Suppressor macrophage treated with lipopolysaccharide for 4 hours (primary cell): Measurements from ENCODE around the gene SRP72.
"Not testable (repeated sequence)": the region's sequence is repeated elsewhere in the genome, so short reads cannot be mapped to it uniquely, and the experiment has no call there.

Experiments used
- DNase-seq: peaks from one replicate; pipeline ENCODE4 v3.0.0-alpha.2; 2020

The SRP72 gene, protein sequence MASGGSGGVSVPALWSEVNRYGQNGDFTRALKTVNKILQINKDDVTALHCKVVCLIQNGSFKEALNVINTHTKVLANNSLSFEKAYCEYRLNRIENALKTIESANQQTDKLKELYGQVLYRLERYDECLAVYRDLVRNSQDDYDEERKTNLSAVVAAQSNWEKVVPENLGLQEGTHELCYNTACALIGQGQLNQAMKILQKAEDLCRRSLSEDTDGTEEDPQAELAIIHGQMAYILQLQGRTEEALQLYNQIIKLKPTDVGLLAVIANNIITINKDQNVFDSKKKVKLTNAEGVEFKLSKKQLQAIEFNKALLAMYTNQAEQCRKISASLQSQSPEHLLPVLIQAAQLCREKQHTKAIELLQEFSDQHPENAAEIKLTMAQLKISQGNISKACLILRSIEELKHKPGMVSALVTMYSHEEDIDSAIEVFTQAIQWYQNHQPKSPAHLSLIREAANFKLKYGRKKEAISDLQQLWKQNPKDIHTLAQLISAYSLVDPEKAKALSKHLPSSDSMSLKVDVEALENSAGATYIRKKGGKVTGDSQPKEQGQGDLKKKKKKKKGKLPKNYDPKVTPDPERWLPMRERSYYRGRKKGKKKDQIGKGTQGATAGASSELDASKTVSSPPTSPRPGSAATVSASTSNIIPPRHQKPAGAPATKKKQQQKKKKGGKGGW

GRCh38 chr4:56467284-56468096 is at the start of gene SRP72:
SRP72 (plus strand) TSS chr4:56467617; CDS start chr4:56467636, 19 bp downstream.
- DNase-seq: peak; percentile 91

DNA sequence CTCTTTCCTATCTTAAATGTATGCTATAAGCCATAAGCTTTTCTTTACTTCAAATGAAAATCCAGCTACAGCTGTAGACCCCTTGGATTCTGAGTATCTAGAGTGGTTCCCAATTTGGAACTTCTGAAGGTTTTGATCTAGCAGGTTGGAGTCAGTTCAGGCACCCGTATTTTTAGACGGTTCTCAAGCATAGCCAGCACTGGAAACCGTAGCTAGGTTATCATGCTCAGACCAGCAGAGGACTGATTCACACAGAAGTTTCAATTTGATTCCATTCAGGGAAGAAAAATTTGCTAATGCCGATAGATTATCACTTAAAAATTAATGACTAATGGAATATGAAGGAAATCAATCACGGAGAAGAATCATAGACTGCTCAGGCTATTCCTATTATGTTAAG is 43.2 kb upstream of the SRP72 start:
- DNase-seq: no peak

DNA sequence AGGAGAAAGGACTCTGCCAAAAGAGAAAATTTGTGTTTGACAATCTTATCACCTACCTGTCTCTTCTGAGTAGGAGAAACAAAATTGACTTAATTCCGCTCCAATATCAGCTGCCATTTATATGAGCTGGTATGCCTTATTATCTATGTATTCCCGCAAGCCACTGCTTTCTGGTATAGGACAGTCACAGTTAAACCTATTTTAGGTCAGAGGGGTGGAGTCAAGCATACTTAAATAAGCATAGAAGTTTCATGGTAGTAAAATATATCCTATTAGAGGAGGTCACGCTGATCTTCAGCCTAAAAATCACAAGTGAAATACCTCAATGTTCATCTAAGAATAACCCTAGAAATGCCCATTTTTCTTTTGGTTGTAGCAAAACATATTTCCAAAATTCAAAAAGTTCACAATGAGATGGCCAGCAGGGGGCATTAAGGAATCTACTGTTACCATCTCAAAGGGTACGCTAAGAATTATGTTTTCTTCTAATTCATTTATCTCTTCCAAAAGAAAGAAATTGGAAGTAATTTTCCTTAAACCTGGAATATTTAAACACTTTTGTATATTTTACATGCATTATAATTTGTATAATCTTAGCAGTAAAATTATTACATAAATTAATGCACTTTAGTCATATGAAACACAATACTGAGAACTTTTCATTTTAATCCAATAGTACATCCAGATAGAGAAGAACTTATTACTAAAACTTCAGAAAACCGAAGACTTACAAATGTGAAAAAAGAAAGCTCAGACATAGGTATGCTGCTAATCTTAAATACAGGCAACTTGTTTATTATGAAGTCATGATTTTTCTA is 42.5 kb upstream of the SRP72 start:
- DNase-seq: peak; percentile 66

DNA sequence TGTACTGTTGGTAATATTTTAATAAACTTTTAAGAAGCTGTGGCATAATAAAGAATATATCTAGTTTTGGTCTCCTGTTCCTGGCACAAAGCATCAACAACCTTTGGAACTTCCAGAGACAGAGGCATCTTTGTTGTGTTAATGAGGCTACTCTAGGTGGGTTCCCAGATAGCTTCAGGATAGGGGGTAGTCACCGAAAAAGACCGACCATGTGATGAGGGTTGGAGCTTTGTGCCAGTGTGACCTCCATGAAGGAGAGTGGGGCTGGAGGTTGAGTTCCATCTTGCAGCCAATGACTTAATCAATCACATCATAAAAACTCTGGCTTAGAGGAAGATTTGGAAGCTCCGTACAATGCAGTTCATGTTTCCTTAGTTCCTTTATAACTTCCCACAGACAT is 41.9 kb upstream of the SRP72 start:
- no peak for DNase-seq

- no peak for DNase-seq
Measured at GRCh38 chr4:56426273-56426672, 41.1 kb upstream of the SRP72 start.

DNA sequence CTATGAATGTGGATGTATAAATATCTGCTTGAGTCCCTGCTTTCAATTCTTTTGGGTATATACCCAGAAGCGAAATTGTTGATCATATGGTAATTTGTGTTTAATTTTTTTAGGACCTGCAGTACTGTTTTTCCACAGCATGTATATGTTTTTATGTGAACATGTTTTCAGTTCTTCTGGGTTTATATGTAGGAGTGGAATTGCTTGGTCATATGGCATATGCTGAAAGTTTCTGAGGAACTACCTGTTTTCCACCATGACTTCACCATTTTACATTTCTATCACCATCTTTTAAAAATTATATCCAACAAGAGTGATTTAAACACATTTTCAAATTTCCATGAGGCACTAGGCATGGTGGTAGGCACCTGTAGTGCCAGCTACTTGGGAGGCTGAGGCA is 40.2 kb upstream of the SRP72 start:
- DNase-seq: no peak

DNA sequence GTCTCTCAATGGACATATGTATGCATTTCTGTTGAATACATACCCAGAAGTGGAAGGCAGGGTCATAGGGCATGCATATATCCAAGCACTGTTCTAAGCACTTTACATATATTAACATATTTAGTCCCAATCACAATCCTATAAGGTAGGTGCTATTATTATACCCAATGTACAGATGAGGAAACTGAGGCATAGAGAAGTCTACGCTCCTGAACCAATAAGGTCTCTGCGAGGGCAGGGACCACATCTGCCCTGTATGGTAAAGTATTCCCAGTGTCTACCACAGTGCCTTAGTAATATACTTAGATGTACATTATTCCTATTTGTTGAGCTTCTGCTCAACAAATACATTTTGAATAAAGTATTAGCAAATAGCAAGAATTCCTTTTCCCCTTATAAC is 37.2 kb upstream of the SRP72 start:
- no peak for DNase-seq

GRCh38 chr4:56433280-56433679 is 34.1 kb upstream of the SRP72 start:
- DNase-seq: no peak

DNA sequence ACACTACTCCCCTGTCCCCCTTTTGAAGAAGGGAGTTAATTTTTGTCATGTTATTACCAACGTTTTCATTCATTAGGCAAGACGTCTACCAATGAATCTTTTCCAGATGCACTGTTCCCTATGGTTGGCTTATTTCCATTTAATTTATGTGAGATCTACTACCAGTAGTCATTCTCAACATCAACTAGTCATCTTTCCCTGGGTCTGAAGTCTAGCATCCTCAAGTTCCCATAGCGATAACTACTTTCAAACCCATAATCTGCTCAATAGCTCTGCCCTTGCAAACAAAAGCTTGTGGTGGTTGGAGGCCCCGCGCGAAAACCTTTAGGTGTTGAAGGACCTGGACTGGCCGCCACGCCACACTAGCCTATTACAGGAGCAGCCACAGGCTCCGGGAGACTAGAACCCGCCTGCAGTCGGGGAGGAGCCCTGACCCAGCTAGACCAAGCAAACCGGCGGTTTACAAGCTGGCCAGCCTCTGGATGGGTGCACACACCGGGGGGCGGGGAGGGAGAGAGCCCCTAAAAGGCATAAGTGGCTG is 32.7 kb upstream of the SRP72 start:
- peak; percentile 47 for DNase-seq

GRCh38 chr4:56435140-56435926 is 32.1 kb upstream of the SRP72 start, which contains the start of gene PPAT:
PPAT (minus strand) TSS chr4:56435615; CDS start chr4:56435477, 138 bp downstream.
- peak; percentile 99 for DNase-seq

- DNase-seq: no peak
Measured at GRCh38 chr4:56438766-56439165, 28.7 kb upstream of the SRP72 start.

- no peak for DNase-seq
Measured at GRCh38 chr4:56440983-56441382, 26.4 kb upstream of the SRP72 start.

DNA sequence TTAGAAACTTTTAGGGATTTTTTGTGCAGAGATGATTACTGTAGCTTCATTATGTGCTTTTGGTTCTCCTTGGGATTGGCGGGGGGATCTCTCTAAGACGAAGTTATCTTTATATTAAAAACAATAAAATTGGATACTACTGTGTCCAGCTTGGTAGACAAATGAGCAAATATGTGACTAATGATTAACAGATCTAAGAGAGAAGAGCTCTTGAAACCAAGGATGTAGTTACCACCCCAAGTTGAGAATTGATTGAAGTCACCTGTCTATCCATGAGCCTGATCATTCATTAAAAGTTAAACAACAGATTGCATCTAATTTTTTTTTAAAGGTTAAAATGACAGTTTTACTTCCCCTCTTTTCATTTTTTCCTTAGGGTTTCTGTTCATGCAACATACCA is 22.7 kb upstream of the SRP72 start:
- DNase-seq: no peak

- no peak for DNase-seq
Measured at GRCh38 chr4:56445699-56446098, 21.7 kb upstream of the SRP72 start.

DNA sequence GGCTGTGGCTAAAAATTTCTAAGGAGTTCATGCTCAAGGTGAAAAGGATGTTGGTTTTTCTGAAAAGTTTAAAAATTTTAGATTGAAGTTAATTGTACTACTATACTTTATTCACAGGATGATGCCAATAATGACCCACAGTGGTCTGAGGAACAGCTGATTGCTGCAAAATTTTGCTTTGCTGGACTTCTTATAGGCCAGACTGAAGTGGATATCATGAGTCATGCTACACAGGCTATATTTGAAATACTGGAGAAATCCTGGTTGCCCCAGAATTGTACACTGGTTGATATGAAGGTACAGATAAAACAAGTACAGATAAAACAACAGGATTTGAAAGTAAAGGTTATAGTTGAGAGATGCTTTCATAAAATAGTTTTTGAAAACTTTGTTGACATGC is 19.1 kb upstream of the SRP72 start:
- no peak for DNase-seq

- not testable (repeated sequence) for DNase-seq
Measured at GRCh38 chr4:56449475-56449874, 17.9 kb upstream of the SRP72 start.

DNA sequence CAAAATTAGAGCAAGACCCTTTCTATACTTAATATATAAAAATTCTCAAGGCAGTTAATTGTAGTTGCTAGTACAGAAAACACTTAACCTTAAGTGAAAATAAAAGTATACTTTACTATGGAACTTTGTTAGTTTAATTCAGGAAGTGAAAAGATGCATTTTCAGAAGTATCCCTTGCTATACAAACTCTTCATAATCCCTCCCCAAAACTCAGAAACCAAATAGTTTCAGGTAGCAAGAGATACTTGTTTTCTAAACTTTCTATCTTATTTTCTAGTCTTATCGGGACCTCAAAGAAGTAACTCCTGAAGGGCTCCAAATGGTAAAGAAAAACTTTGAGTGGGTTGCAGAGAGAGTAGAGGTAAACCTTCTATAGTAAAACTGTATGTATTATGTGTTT is 17.1 kb upstream of the SRP72 start:
- DNase-seq: no peak

GRCh38 chr4:56460085-56460484 is 7.3 kb upstream of the SRP72 start:
- no peak for DNase-seq

GRCh38 chr4:56462157-56462556 is 5.3 kb upstream of the SRP72 start:
- DNase-seq: no peak

GRCh38 chr4:56463711-56464110 is 3.7 kb upstream of the SRP72 start:
- no peak for DNase-seq

- no peak for DNase-seq
Measured at GRCh38 chr4:56464581-56464980, 2.8 kb upstream of the SRP72 start.
